ENCODE measurements around the gene YY2.
"Not testable (repeated sequence)": the region's sequence is repeated elsewhere in the genome, so short reads cannot be mapped to it uniquely, and the experiment has no call there.

The YY2 gene

GRCh38 chrX:21870494-21870893 is 14.7 kb downstream of the YY2 start:
- no peaks in the 10 kb centered on the region for H4K20me1 ChIP-seq

GRCh38 chrX:21873063-21873775 is 17.4 kb downstream of the YY2 start:
- no peaks in the 10 kb centered on the region for H3K27me3 ChIP-seq
- H3K9me3 ChIP-seq, result no peaks in the 10 kb centered on the region
- H3K9ac ChIP-seq, result no peak overlapping the region
- no peaks in the 10 kb centered on the region; the same call in 1 of the 2 replicates for H3K36me3 ChIP-seq
- H3K27ac ChIP-seq, result no peak overlapping the region
- H3K4me1 ChIP-seq, result no peaks in the 10 kb centered on the region
- no peak overlapping the region for H3K4me2 ChIP-seq
- H4K20me1 ChIP-seq, result no peaks in the 10 kb centered on the region
- TF ChIP-seq Cebpa-rat (IDR thresholded peaks at IDR 0.05), result no peak
- H3K4me3 ChIP-seq, result no peak overlapping the region

More at GRCh38 chrX:21870494-21870893, 14.7 kb downstream of the YY2 start:
- Histone ChIP-seq H3K9ac (no peak overlapping the region), H3K4me1 (no peaks in the 10 kb centered on the region), H3K27me3 (no peaks in the 10 kb centered on the region), H3K4me2 (no peak overlapping the region), H3K36me3 (no peaks in the 10 kb centered on the region; the same call in 1 of the 2 replicates), H3K27ac (no peak overlapping the region), H3K4me3 (no peak overlapping the region), H3K9me3 (no peaks in the 10 kb centered on the region)
- TF ChIP-seq Cebpa-rat (IDR thresholded peaks at IDR 0.05), result no peak

DNA sequence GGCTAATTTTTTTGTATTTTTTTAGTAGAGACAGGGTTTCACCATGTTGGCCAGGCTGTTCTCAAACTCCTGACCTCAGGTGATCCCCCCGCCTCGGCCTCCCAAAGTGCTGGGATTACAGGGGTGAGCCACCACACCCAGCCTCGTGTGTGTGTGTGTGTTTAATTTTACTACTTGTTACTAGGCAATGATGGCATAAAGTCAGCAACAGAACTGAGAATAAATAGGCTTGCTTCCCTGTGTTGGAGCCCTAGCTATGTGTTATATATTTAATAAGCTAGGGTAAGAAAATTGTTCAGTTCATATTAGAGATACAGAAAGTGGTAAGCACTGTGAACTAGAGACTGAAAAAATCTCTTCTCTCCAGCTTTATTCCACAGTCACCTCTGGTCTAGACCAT is 18.4 kb downstream of the YY2 start:
- not testable (repeated sequence) for H3K9ac ChIP-seq, H3K27me3 ChIP-seq, H3K36me3 ChIP-seq, H3K9me3 ChIP-seq, H3K27ac ChIP-seq, H3K4me1 ChIP-seq, H4K20me1 ChIP-seq, H3K4me3 ChIP-seq, H3K4me2 ChIP-seq

DNA sequence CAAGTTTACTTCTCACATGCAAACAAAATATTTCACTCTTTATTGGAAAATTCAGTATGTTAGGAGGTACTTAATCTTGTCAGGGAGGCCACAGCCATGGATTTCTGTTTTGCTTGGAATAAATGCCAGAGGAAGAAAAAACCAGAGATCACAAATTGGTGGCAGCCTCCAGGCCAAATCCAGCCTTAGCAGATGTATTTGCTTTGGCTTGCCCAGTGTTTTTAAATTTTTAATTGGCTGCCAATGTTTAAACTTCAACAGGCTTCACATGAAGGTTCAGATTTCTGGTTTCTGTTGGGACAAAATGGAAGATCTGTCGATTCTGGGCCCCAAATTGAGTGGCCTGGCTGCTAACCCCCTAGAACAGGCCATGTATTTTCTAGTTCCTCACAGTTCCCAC is 19.2 kb downstream of the YY2 start:
- H3K4me3 ChIP-seq, result no peak overlapping the region
- H3K9ac ChIP-seq, result no peak overlapping the region
- no peak for TF ChIP-seq Cebpa-rat (IDR thresholded peaks at IDR 0.05)
- H3K27me3 ChIP-seq, result no peaks in the 10 kb centered on the region
- H3K4me1 ChIP-seq, result no peaks in the 10 kb centered on the region
- H3K36me3 ChIP-seq, result 0 out of 2 replicates have a peak, but pooled peaks cover 4% of the 10 kb centered on the region
- no peak overlapping the region for H3K27ac ChIP-seq
- H4K20me1 ChIP-seq, result no peaks in the 10 kb centered on the region
- H3K9me3 ChIP-seq, result no peaks in the 10 kb centered on the region
- no peak overlapping the region for H3K4me2 ChIP-seq

DNA sequence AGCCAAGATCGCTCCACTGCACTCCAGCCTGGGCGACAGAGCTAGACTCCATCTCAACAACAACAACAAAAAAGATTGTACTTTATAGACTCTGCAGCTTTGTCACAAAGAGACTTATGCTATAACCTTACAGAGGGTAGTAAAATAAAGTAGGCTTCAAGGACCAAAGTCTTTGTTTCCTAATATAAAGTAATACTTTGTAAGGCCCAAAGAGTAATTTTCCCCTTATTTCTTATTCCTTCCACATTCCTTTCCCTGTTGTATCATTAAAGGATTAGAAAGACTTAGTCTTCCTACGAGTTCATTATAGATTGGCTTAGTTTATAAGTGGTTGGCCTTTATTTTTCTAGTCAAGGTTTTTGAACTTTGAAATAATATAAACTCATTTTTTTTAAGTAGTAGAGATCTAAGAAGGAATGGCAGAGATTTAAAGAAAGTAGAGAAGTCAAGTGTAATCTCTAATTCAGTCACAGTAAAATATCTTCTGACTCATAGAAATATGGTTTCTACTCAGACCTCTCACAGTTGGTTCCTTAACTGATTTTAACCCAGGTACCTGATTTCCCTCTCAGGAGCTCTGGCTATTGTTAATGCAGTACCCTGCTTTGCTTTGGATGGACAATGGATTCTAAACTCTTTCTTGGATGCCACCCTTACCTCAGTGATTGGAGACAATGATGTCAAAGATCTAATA is 26.2 kb downstream of the YY2 start:
- no peaks in the 10 kb centered on the region for H4K20me1 ChIP-seq
- no peak overlapping the region for H3K9ac ChIP-seq
- H3K27ac ChIP-seq, result no peak overlapping the region
- H3K4me2 ChIP-seq, result no peak overlapping the region
- H3K27me3 ChIP-seq, result no peaks in the 10 kb centered on the region
- H3K4me1 ChIP-seq, result no peaks in the 10 kb centered on the region
- no peaks in the 10 kb centered on the region for H3K9me3 ChIP-seq
- no peak overlapping the region for H3K4me3 ChIP-seq
- TF ChIP-seq Cebpa-rat (IDR thresholded peaks at IDR 0.05), result no peak
- 0 out of 2 replicates have a peak, but pooled peaks cover 7% of the 10 kb centered on the region for H3K36me3 ChIP-seq

DNA sequence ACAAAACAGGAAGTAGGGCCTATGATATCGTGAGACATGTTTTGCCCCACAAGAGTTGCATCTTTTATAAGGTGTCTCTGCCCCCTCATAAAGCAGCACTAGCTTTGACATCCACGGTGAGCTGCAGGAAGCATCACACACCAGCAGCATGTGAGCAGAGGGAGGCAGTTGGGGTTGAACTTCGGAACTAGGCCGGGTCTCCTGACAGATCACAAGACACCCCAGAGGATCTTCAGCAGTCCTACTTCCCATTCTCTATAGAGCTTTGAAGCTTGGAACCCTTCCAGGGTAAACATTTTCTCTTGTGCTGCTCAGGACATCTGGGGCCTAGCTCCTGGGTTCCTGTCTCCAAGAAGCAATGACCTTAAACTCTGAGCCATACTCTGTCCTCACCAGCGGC is 27.5 kb downstream of the YY2 start:
- Histone ChIP-seq H3K4me1 (no peaks in the 10 kb centered on the region), H3K4me2 (no peak overlapping the region), H3K36me3 (0 out of 2 replicates have a peak, but pooled peaks cover 7% of the 10 kb centered on the region), H4K20me1 (no peaks in the 10 kb centered on the region), H3K27ac (no peak overlapping the region), H3K27me3 (no peaks in the 10 kb centered on the region), H3K9me3 (no peaks in the 10 kb centered on the region), H3K4me3 (no peak overlapping the region), H3K9ac (no peak overlapping the region)
- TF ChIP-seq Cebpa-rat (IDR thresholded peaks at IDR 0.05), result no peak

DNA sequence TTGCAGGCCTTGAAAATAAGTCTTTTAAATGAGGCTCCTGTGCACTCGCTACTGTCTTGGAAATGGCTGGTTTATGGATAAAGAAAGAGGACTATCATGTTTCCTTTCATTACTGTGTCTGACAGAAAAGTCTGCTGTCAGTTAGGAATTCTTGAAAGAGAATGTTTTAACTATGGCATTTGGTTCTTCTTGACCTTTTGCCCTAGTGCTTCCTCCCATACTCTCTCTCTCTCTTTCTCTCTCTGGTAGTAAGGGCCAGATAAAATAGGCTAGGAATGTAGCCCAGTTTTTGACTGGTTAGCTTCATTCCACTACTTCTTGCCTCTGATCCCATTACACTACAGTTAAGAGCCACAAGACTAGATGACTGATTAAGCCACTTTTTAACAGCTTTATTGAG is 29.8 kb downstream of the YY2 start:
- H3K36me3 ChIP-seq, result 0 out of 2 replicates have a peak, but pooled peaks cover 4% of the 10 kb centered on the region
- no peak overlapping the region for H3K4me2 ChIP-seq
- TF ChIP-seq Cebpa-rat (IDR thresholded peaks at IDR 0.05), result no peak
- H4K20me1 ChIP-seq, result no peaks in the 10 kb centered on the region
- no peaks in the 10 kb centered on the region for H3K27me3 ChIP-seq
- H3K4me3 ChIP-seq, result no peak overlapping the region
- no peak overlapping the region for H3K27ac ChIP-seq
- no peaks in the 10 kb centered on the region for H3K9me3 ChIP-seq
- no peaks in the 10 kb centered on the region for H3K4me1 ChIP-seq
- no peak overlapping the region for H3K9ac ChIP-seq

- H3K27me3 ChIP-seq, result no peaks in the 10 kb centered on the region
- H4K20me1 ChIP-seq, result no peaks in the 10 kb centered on the region
- H3K4me3 ChIP-seq, result no peak overlapping the region
- no peak overlapping the region for H3K4me2 ChIP-seq
- H3K9me3 ChIP-seq, result no peaks in the 10 kb centered on the region
- no peaks in the 10 kb centered on the region for H3K36me3 ChIP-seq
- H3K27ac ChIP-seq, result no peak overlapping the region
- H3K9ac ChIP-seq, result no peak overlapping the region
- no peak for TF ChIP-seq Cebpa-rat (IDR thresholded peaks at IDR 0.05)
- no peaks in the 10 kb centered on the region for H3K4me1 ChIP-seq
Observed at GRCh38 chrX:21905313-21905712, 49.5 kb downstream of the YY2 start.

GRCh38 chrX:21905953-21906352 is 50.2 kb downstream of the YY2 start:
- no peaks in the 10 kb centered on the region for H3K36me3 ChIP-seq
- TF ChIP-seq Cebpa-rat (IDR thresholded peaks at IDR 0.05), result no peak
- no peaks in the 10 kb centered on the region for H3K9me3 ChIP-seq
- H3K4me1 ChIP-seq, result no peaks in the 10 kb centered on the region
- no peak overlapping the region for H3K9ac ChIP-seq
- no peak overlapping the region for H3K4me3 ChIP-seq
- no peak overlapping the region for H3K4me2 ChIP-seq
- H3K27me3 ChIP-seq, result no peaks in the 10 kb centered on the region
- H4K20me1 ChIP-seq, result no peaks in the 10 kb centered on the region
- H3K27ac ChIP-seq, result no peak overlapping the region

DNA sequence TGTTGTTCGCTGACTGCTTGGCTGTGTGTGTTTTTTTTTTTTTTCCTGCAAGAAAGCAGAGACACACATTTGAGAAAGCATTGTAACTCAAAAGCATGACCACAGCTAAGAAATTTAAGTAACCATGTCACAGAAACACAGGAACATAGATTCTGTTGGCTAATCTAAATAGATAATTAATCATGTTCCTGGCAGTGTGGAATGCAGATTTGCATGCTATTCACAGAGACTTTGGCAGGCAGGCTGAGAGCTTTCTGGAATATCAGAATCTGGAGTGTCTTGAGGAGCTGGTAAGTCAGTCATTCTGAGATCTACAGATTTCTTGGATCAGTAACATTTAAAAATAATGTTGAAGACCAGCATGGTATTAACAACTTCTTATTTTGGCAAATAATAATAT is 51.5 kb downstream of the YY2 start:
- H3K36me3 ChIP-seq, result no peaks in the 10 kb centered on the region
- no peak overlapping the region for H3K4me2 ChIP-seq
- no peak overlapping the region for H3K27ac ChIP-seq
- H3K4me1 ChIP-seq, result no peaks in the 10 kb centered on the region
- no peak overlapping the region for H3K9ac ChIP-seq
- H4K20me1 ChIP-seq, result no peaks in the 10 kb centered on the region
- H3K27me3 ChIP-seq, result no peaks in the 10 kb centered on the region
- no peak overlapping the region for H3K4me3 ChIP-seq
- no peaks in the 10 kb centered on the region for H3K9me3 ChIP-seq
- no peak for TF ChIP-seq Cebpa-rat (IDR thresholded peaks at IDR 0.05)
